Dedifferentiated amniotic fluid mesenchymal stem cell (primary cell): ENCODE data around the gene TNIP1.

Experiments used
- DNase-seq: peaks from one replicate; pipeline ENCODE4 v3.0.0-alpha.2; 2016; ENCODE audit errors: extremely low spot score

TNIP1 gene

DNA sequence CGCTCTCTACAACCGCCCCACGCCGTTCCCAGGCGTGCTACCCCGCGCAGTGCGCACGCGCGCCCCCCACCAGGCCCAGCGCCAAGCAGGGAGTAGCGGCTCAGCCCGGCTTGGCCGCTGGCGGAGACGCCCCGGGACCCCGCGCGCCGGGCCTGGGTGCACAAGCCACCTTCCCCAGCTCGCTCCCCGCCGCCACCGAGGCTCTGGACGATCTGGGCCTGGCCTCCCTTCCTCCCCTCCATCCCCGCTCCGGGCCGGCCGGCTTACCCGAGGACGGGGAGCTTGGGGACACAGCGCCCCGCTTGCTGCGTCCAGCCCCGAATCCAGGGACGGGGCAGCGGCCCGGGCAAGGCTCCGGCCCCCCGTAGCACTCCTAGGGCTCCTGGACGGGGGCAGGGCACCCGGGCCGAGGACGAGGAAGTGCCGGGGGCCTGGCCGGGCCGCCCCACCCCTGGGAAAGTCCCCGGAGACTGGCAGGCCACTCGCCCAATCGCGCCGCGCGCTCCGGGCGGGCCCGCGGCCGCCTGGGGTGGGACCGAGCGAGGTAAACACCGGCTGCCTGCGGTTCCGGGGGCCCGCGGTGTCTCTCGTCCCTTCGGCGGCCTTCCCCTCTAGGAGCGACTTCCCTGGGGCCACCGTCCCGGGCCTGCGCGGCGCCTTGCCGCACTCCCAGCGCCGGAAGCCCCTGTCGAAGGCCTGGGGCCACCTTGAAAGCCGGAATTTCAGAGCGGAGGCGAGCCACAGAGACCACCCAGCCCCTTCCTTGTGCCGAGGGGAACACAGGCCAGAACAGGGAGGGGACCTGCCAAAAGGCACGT lies at the start of gene TNIP1:
Gene TNIP1, minus strand, starts transcription at position 422 of the 818 bp plus-strand sequence. CDS start 15,939 bp downstream, outside the sequence.
- DNase-seq, result peak; percentile 68

DNA sequence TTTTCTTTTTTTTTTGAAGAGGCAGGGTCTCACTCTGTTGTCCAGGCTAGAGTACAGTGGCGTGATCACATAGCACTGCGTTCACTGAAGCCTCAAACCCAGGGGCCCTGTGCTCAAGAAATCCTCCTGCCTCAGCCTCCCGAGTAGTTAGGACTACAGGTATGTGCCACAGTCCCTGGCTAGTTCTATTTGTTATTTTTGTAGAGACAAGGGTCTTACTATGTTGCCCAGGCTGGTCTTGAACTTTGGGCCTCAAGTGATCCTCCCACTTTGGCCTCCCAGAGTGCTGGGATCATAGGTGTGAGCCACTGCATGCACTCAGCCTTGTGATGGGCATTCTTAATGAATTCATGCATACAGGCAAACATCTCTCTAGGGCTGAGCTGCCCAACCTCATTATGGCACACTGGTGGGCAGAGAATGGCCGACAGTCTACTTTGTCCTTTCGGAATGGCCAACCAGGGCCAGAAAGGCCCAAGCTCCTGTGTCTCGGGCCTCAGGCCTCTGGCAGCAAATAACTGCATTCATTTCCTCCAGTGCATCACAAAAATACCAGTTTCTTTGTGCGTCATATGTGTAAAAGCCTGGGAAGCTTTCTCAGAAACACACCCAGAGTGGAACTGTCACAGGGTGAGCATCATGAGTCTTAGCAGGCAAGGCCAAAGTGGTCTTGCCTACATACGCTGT lies 49.5 kb upstream of the TNIP1 start:
- DNase-seq, result no peak

- DNase-seq, result no peak
Observed at GRCh38 chr5:151128817-151129216, 48.0 kb upstream of the TNIP1 start.

GRCh38 chr5:151127926-151128325 lies 47.1 kb upstream of the TNIP1 start:
- DNase-seq, result no peak

DNA sequence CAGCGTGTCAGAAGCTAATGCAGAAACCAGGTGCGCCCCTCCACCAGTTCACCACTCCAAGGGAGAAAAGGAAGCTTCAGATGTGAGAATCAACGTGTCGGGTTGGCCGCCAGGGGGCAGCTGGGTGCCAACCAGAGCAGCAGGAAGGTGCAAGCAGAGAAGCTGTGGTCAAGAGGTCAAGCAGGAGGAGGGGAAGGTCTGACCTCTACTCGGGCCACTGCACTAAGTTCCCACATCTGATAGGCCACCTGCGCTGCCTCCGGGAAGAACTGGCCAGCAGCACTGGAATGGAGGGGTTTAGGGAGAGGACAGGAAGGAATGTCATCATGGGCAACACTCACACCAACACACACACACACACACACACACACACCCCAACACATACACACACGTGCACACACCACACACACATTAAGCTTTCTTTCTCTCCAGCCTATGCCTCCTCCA lies 45.4 kb upstream of the TNIP1 start:
- peak; percentile 25 for DNase-seq

DNA sequence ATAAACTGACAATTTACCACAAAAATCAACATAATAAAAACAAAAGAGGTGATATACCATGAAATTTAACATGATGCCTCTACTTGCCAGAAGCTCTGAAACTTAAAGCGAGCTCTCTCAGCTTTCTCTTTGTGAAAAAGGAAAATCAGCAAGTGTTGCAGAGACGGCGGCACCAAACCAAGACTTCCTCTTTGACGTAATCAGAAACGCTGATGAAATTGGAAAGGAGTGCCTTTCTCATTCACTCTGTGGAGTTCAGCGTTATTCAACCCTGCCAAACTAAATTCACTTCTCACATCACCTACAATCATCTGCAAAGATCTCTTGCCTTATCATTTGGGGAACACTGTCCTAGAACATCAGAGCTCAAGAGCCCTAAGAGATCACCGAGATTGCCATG lies 44.6 kb upstream of the TNIP1 start:
- no peak for DNase-seq

DNA sequence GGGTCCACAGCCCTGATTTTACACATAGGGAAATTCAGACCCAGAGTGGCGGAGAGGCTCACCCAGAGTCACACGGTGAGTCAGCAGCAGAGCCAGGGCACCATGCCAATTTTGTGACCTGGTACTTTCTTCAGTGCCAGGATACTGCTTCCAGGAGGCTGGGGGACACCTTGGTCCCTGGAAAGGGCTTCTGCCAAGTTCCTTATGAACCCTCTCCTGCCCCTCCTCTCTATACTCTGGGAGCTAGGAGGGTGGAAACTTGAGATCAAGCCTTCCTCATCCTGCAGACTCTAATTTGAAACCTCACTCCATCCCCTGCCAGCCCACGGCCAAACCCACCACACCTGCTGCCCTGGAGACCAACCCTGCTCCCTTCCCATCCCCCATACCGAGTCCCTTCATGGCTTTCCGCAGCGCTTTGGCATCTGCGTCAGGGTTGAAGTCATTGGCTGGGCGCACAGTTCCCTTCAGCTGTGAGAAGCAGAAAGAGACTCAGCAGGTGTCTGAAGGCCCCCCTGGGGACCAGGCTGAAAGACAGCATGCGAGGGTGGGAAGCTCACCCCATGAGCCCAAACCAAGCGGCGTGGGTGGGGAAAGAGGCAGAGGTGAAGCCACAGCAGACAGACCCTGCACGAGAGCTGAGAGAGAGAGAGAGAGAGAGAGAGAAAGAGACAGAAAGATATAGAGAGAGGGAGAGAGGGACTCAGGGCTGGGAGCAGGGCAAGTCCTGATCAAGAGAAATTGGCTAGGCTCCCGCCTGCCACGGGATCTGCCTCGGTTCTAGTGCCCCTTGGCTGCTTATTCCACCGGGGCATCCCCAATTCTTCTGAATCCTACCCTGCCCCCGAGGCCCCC lies 43.3 kb upstream of the TNIP1 start:
- no peak for DNase-seq

GRCh38 chr5:151122828-151123227 lies 42.0 kb upstream of the TNIP1 start:
- DNase-seq, result no peak

- no peak for DNase-seq
Observed at GRCh38 chr5:151121665-151122064, 40.8 kb upstream of the TNIP1 start.

DNA sequence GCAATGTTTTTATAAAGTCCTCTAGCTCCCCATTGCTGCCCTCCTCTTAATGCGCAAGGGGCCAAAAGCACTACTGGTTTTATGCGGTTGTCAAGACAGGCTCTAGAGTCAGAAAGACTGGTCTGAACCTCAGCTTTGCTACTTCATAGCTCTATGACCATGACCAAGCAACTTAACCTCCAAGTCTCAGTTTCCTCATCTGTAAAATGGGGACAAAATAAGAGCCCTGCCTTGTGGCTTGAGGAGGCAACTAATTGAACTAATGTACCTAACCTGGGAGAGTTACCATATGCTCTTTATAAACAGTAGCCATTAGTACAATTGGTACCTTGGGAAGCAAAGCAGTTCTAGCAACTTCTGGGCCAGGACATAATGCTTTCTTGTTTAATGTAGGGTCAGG lies 40.3 kb upstream of the TNIP1 start:
- no peak for DNase-seq

GRCh38 chr5:151118913-151119575 lies 38.2 kb upstream of the TNIP1 start:
- DNase-seq, result no peak

DNA sequence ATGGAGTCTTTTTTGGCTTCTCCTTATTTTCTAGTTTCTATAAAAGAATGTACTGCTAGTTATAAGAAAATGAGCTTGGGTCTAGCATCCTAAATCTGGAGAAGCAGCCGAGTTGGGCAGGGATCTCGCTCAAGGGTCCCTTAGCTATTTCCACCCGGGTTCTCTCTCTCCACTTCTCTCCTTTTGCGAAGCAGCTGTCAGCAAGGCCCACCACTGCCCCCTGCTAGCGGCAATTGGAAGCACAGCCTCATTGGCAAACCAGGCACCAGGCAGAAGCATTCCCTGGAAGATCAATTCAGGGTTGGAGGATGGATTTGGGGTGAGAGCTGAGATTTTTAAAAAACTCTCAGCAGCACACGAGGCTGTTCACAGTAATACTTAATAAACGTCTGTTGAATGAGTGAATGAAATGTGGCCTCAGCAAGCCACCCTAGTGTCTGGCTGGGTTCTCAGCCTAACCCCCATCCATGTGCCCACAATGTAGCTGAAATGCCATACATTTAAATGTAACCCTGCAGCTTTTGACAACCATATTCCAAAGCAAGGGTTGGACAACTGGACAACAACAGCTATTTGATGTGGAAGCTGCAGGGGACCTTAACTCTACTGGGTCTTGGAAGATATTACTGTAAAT lies 34.6 kb upstream of the TNIP1 start:
- peak; percentile 68 for DNase-seq

DNA sequence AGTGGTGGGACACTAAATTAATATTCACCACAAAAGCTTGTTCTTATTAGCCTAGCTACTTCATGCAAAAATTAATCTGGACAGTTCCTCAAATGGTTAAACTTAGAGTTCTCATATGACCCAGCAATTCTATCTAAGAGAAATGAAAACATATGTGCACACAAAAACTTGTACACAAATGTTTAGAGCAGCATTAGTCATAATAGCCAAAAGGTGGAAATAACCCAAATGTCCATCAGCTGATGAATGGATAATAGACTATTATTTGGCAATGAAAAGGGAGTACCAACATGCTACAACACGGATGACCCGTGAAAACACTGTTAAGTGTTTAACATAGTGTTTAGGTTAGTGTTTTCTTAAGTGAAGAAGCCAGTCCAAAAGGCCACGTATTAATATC lies 32.8 kb upstream of the TNIP1 start:
- no peak for DNase-seq

DNA sequence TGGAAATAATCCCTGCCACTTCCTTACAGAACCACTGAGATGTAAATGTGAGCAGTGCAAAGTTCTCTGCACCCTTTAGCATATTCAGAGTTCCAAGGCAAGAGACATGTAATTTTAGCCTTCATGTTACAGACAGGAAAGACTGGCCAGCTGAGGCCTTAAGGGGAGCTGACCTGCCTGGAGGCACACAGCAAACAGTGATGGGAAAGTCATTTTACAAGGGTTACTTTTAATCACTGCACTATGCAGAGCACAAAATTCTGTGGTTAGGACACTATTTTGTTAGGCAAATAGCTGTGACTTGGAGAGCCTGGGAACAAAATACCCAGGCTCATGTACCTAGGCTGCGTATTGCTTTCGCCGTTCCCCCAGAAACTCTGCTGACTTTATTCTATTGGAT lies 30.2 kb upstream of the TNIP1 start:
- DNase-seq, result no peak

DNA sequence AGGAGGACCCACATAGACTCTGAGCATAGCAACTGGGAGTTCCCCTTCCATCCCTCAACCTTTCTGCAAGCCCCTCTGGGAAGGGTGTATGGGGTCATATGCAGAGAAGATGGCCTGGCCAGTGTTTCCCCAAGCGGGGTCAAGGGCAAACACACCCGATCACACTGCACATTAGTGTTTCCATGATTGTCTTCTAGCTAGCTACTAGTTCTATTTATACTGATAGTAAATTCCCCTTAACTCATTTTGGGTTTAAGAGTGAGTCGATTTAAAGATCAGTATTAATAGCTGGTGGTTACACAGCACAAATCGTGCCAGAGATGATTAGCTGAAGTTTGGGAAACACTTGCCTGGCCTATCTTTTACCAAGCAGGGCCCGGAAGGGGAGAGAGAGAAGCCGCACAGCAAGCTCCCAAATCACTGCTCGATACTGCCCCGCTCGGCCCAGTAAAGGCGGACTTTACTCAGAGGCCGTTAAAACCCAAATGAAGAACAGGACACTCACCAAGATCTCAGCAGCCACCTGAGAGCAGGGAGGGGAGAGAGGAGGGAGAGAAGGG lies 29.4 kb upstream of the TNIP1 start:
- DNase-seq, result no peak

- no peak for DNase-seq
Observed at GRCh38 chr5:151108566-151108965, 27.7 kb upstream of the TNIP1 start.

DNA sequence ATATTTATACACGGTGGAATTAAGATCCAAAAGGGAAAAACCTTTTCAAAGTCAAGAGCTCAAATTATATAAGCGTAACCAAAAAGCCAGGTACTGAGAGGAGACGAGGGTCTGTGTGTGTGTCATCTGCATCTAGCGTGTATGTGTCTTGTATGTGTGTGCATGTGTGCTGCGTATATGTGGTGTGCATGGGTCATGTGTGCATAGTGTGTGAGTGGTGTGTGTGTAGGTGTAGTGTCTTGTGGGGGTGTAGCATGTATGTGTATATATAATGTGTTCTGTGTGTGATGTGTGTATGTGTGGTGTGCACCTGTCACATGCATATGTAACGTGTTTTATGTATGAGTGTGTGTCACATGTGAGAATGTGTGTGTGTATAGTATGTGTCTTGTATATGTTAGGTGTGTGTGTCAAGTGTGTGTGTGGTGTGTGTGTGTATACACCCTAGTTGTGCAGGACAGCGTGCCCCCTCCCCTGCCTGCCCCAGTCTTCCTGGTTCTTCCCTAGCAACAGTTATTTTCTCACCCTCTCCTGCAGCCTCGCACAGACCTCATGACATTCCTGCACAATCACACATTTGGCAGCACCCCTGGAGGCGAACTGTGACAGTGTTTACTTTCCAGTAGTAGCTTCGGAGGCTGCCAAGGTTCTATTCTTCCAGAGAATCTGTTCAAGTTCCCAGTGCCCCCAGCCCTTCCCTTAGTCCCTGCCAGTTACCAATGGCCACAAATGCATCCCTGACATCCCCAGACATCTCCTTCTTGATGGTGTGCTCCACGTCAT lies 27.1 kb upstream of the TNIP1 start:
- no peak for DNase-seq

DNA sequence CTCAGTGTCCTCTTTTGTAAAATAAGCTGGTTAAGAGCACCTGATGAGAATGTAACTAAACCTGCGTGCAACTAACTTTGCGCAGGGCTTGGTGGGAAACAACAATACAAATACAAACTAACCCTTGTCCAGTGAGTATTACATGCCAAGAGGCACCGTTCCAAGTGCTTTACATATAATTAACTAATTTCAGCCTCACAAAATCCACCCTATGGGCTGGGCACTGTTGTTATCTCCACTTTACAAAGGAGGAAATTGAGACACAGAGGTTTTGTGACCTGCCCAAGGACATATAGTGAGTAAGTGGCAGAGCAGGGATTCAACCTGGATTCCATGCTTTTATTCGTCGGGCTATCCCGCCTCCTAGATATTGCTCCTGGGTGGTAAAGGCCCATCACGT lies 26.2 kb upstream of the TNIP1 start:
- no peak for DNase-seq

GRCh38 chr5:151106509-151106908 lies 25.7 kb upstream of the TNIP1 start:
- no peak for DNase-seq

GRCh38 chr5:151106043-151106442 lies 25.2 kb upstream of the TNIP1 start:
- no peak for DNase-seq
